SK-N-SH (cell line): ENCODE measurements around the gene OR10C1. TPM values are rescaled to one million over a fixed set of nuclear protein-coding genes. Genes with fewer than 3 reads are reported as not detected.
A peak's percentile ranks its signal among the peaks of the same experiment; 100 is the strongest.

Source experiments
- CTCF ChIA-PET: fragments of 300-600, 350-600 bp; formaldehyde crosslinking; extraction: SDS; loops from one replicate; lab custom pipeline; 2021; lab: Yijun Ruan, JAX
- POLR2A ChIA-PET: fragments of 350-600 bp; sonication (Branson Sonifier 250); formaldehyde crosslinking; extraction: SDS; loops from one replicate; lab custom pipeline; 2020; ENCODE audit warnings: antibody characterized with exemption, inconsistent platforms; lab: Yijun Ruan, JAX
- DNase-seq: peaks from one replicate; pipeline ENCODE4 v3.0.0; 2012
- H2AFZ ChIP-seq: fragments of 200-600 bp; sonication (generic); 2 replicates; pipeline ENCODE4 v1.8.1; 2016; ENCODE audit warnings: antibody characterized with exemption, mild to moderate bottlenecking, low read depth
- H3F3A ChIP-seq: fragments of 200-600 bp; sonication (generic); replicated peaks from 2 replicates; pipeline ENCODE3; 2016; ENCODE audit warnings: antibody characterized with exemption, mild to moderate bottlenecking; ENCODE audit not compliant: insufficient read depth
- H3K27ac ChIP-seq, 2 experiments: fragments of 200-500 bp in 1 of 2; fragments of 200-600 bp in 1 of 2; sonication (Bioruptor generic) in 1 of 2; sonication (generic), shearing (Covaris generic) in 1 of 2; 2 replicates each; pipeline versions ENCODE4 v1.5.1 to v1.6.1; 2014 to 2016; ENCODE audit warnings: low read depth in 2 of 2, inconsistent platforms in 1 of 2, low read length in 1 of 2, mild to moderate bottlenecking in 1 of 2, mixed read lengths in 1 of 2
- H3K27me3 ChIP-seq: fragments of 200-600 bp; sonication (generic), shearing (Covaris generic); 2 replicates; pipeline ENCODE4 v1.6.1; 2016; ENCODE audit warnings: mixed run types; ENCODE audit not compliant: insufficient read depth
- H3K36me3 ChIP-seq, 2 experiments: fragments of 200-500 bp in 1 of 2; fragments of 200-600 bp in 1 of 2; sonication (Bioruptor generic) in 1 of 2; sonication (generic) in 1 of 2; replicated peaks in 1 of 2; 2 replicates each; pipeline versions ENCODE3 to v1.5.1; 2014 to 2016; ENCODE audit warnings: low read length in 1 of 2, mild to moderate bottlenecking in 1 of 2; ENCODE audit not compliant: insufficient read depth in 2 of 2, control insufficient read depth in 1 of 2
- H3K4me1 ChIP-seq, 2 experiments: fragments of 200-500 bp in 1 of 2; fragments of 200-600 bp in 1 of 2; sonication (Bioruptor generic) in 1 of 2; sonication (generic), shearing (Covaris generic) in 1 of 2; 2 replicates each; pipeline versions ENCODE4 v1.5.1 to v1.6.1; 2014 to 2016; ENCODE audit warnings: low read depth in 1 of 2, low read length in 1 of 2, mixed run types in 1 of 2; ENCODE audit not compliant: insufficient read depth in 2 of 2, control insufficient read depth in 1 of 2
- H3K4me2 ChIP-seq: fragments of 200-600 bp; sonication (generic), shearing (Covaris generic); 2 replicates; pipeline ENCODE4 v1.6.1; 2017; ENCODE audit warnings: mixed run types
- H3K4me3 ChIP-seq, 2 experiments: fragments of 200-500 bp in 1 of 2; fragments of 200-600 bp in 1 of 2; sonication (Bioruptor generic) in 1 of 2; sonication (generic), shearing (Covaris generic) in 1 of 2; 2 replicates each; pipeline versions ENCODE4 v1.5.1 to v1.8.1; 2014 to 2016; ENCODE audit warnings: low read depth in 2 of 2, inconsistent platforms in 1 of 2, low read length in 1 of 2, mild to moderate bottlenecking in 1 of 2, mixed read lengths in 1 of 2, moderate library complexity in 1 of 2
- H3K79me2 ChIP-seq: fragments of 200-600 bp; sonication (generic); 2 replicates; pipeline ENCODE4 v1.8.1; 2017; ENCODE audit warnings: mild to moderate bottlenecking; ENCODE audit not compliant: insufficient read depth
- H3K9ac ChIP-seq: fragments of 200-600 bp; sonication (generic); 2 replicates; pipeline ENCODE4 v1.6.1; 2017; ENCODE audit warnings: mixed run types
- H3K9me2 ChIP-seq: fragments of 200-600 bp; sonication (generic); 2 replicates; pipeline ENCODE4 v1.6.1; 2017; ENCODE audit warnings: mixed run types
- H3K9me3 ChIP-seq: fragments of 200-600 bp; sonication (generic); 2 replicates; pipeline ENCODE4 v1.6.1; 2017; ENCODE audit warnings: mixed run types, mild to moderate bottlenecking, moderate library complexity
- H4K20me1 ChIP-seq: fragments of 200-600 bp; sonication (generic); 2 replicates; pipeline ENCODE4 v1.6.1; 2017; ENCODE audit warnings: mild to moderate bottlenecking, mixed run types; ENCODE audit not compliant: insufficient read depth
- ELF1 ChIP-seq: IDR thresholded peaks from 2 replicates; pipeline ENCODE4 v1.4.0; 2012
- FOSL2 ChIP-seq: IDR thresholded peaks from 2 replicates; pipeline ENCODE4 v1.4.0; 2012; ENCODE audit warnings: low read depth, mild to moderate bottlenecking, moderate library complexity, borderline replicate concordance
- FOXJ3 ChIP-seq: sonication (generic); formaldehyde crosslinking; IDR thresholded peaks from 2 replicates; pipeline ENCODE4 v1.5.1; 2020; ENCODE audit warnings: mild to moderate bottlenecking, missing genetic modification reagents
- FOXM1 ChIP-seq: IDR thresholded peaks from 2 replicates; pipeline ENCODE4 v1.4.0; 2012; ENCODE audit warnings: low read depth, mild to moderate bottlenecking
- GATA2 ChIP-seq: sonication (generic); formaldehyde crosslinking; IDR thresholded peaks from 2 replicates; pipeline ENCODE4 v1.5.0; 2020; ENCODE audit warnings: mild to moderate bottlenecking, missing genetic modification reagents
- IRF3 ChIP-seq: fragments of 150-350 bp; IDR thresholded peaks from 2 replicates; pipeline ENCODE4 v1.6.1; 2016; ENCODE audit warnings: mild to moderate bottlenecking, low read depth, low read length
- NRF1 ChIP-seq: IDR thresholded peaks from 2 replicates; pipeline ENCODE4 v1.6.1; 2012; ENCODE audit warnings: low read depth, mild to moderate bottlenecking, low read length
- PBX3 ChIP-seq: IDR thresholded peaks from 2 replicates; pipeline ENCODE4; 2012
- POLR2AphosphoS5 ChIP-seq: IDR thresholded peaks from 2 replicates; pipeline ENCODE4 v1.6.1; 2012; ENCODE audit warnings: low read depth, low read length
- RAD21 ChIP-seq: IDR thresholded peaks from 2 replicates; pipeline ENCODE4 v1.6.1; 2012; ENCODE audit warnings: mild to moderate bottlenecking, low read length
- RCOR1 ChIP-seq: fragments of 150-350 bp; IDR thresholded peaks from 2 replicates; pipeline ENCODE4 v1.6.1; 2017; ENCODE audit warnings: antibody characterized with exemption, low read length
- RFX5 ChIP-seq: IDR thresholded peaks from 2 replicates; pipeline ENCODE4 v1.6.1; 2012; ENCODE audit warnings: mild to moderate bottlenecking, improper control_type of control experiment, low read length
- RXRA ChIP-seq: IDR thresholded peaks from 2 replicates; pipeline ENCODE4 v1.4.0; 2012; ENCODE audit warnings: low read depth, mild to moderate bottlenecking, borderline replicate concordance
- SIN3A ChIP-seq: IDR thresholded peaks from 2 replicates; pipeline ENCODE4 v1.6.1; 2012; ENCODE audit warnings: low read depth, mild to moderate bottlenecking, low read length, moderate library complexity, borderline replicate concordance
- SMC3 ChIP-seq: IDR thresholded peaks from 2 replicates; pipeline ENCODE4 v1.6.1; 2012; ENCODE audit warnings: low read depth, low read length, improper control_type of control experiment
- TAF1 ChIP-seq: IDR thresholded peaks from 2 replicates; pipeline ENCODE4 v1.6.1; 2012; ENCODE audit warnings: low read depth, mild to moderate bottlenecking, low read length, moderate library complexity, borderline replicate concordance
- TCF12 ChIP-seq: IDR thresholded peaks from 2 replicates; pipeline ENCODE4 v1.4.0; 2012
- USF1 ChIP-seq: IDR thresholded peaks from 2 replicates; pipeline ENCODE4 v1.4.0; 2012; ENCODE audit warnings: low read depth, borderline replicate concordance
- YY1 ChIP-seq: IDR thresholded peaks from 2 replicates; pipeline ENCODE4 v1.4.0; 2012; ENCODE audit warnings: low read depth, mild to moderate bottlenecking
- ZBTB33 ChIP-seq: IDR thresholded peaks from 2 replicates; pipeline ENCODE4 v1.4.0; 2012; ENCODE audit warnings: low read depth, borderline replicate concordance
- WGBS: methylation state at CpG from one replicate; pipeline ENCODE4 v1.1.6; 2017; ENCODE audit warnings: low lambda C conversion rate; 5-methylcytosine and 5-hydroxymethylcytosine counted together
- polyA plus RNA-seq, 3 experiments: library from polyadenylated mRNA; depleted of rRNA; stranded (reverse); fragments of >200 nt; gene quantifications; 2 replicates each; pipeline ENCODE4 v1.2.3, GENCODE V29; 2012

The OR10C1 gene
- polyA plus RNA-seq, 1 of the 3 experiments (the other 2 are of a cell fraction): not detected

GRCh38 chr6:29451471-29452193 is 12.5 kb downstream of the OR10C1 start (continued):
- TF ChIP-seq ELF1: no peak
- peak; percentile 51 for TF ChIP-seq PBX3
- no peak for TF ChIP-seq RXRA
- TF ChIP-seq ZBTB33: no peak
- TF ChIP-seq FOXJ3 (CRISPR knock-in tag): no peak
- no peak for TF ChIP-seq IRF3
- no peak for TF ChIP-seq POLR2AphosphoS5
- TF ChIP-seq YY1: no peak
- no peak for TF ChIP-seq SIN3A
- TF ChIP-seq RAD21: no peak
- TF ChIP-seq FOSL2: peak; percentile 37; the same call in 1 of the 2 replicates

GRCh38 chr6:29456971-29457370 is 17.9 kb downstream of the OR10C1 start, which contains the start of the genes OR11A1 and OR2H1:
Gene OR11A1 (minus strand): TSS chr6:29457071. CDS start chr6:29427641, 29,430 bp downstream.
Gene OR2H1 (plus strand): TSS chr6:29457155. CDS start chr6:29461770, 4,615 bp downstream.
- no peaks in the 10 kb centered on the region for H3K4me1 ChIP-seq
- no peak within 1 kb of the TSS for H3K4me3 ChIP-seq
- peaks cover 28% of the 10 kb centered on the region; the same call in 1 of the 2 replicates for H3K27me3 ChIP-seq
- TF ChIP-seq RCOR1 (no peak), FOXM1 (no peak), RXRA (no peak), NRF1 (no peak), RFX5 (no peak), SMC3 (no peak), USF1 (no peak), TAF1 (no peak), TCF12 (no peak), GATA2 (no peak), FOSL2 (no peak), ELF1 (no peak)
- no peaks in the 10 kb centered on the region for H3K9me3 ChIP-seq
- ChIA-PET CTCF (no interaction called here), POLR2A (no interaction called here)
- no peak within 1 kb of the TSS for H3K9ac ChIP-seq
- DNase-seq: no peak
- no peaks in the 10 kb centered on the region for H3F3A ChIP-seq
- H3K79me2 ChIP-seq: no peaks in the 10 kb centered on the region
- no peak within 1 kb of the TSS for H3K27ac ChIP-seq
- H2AFZ ChIP-seq: no peak within 1 kb of the TSS
- no peak within 1 kb of the TSS for H3K4me2 ChIP-seq
- H3K36me3 ChIP-seq: no peaks in the 10 kb centered on the region
- no peaks in the 10 kb centered on the region for H3K9me2 ChIP-seq
- WGBS: 2% methylated on average over 2 of the region's 2 CpGs
- no peaks in the 10 kb centered on the region for H4K20me1 ChIP-seq
